ENCODE results near the gene KIDINS220. TPM values are rescaled to one million over a fixed set of nuclear protein-coding genes. Genes with fewer than 3 reads are reported as not detected.
"Not testable (repeated sequence)": the region's sequence is repeated elsewhere in the genome, so short reads cannot be mapped to it uniquely, and the experiment has no call there.

The KIDINS220 gene
- total RNA-seq, 2 donors from 2014 or later: 36.1 to 49.9 TPM

DNA sequence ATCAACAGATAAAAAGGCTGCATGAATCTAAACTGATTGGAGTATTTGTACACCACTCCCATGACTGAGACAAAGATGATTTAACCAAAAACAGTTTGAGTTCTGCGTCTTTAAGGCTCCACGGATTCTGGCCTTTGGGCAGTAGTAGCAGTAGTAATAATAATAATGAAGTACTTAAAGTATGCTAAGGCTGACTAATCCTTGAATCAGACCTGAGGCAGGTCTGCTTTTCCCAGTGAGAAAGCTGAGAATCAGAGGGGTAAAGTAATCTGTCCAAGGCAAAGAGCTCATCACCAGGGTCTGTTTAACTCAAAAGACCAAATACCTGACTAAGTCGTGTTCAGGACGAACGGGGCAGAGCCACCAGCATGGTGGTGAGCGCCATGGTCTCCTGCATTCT is 94.2 kb downstream of the KIDINS220 start:
- TF ChIP-seq, protein P1, sequence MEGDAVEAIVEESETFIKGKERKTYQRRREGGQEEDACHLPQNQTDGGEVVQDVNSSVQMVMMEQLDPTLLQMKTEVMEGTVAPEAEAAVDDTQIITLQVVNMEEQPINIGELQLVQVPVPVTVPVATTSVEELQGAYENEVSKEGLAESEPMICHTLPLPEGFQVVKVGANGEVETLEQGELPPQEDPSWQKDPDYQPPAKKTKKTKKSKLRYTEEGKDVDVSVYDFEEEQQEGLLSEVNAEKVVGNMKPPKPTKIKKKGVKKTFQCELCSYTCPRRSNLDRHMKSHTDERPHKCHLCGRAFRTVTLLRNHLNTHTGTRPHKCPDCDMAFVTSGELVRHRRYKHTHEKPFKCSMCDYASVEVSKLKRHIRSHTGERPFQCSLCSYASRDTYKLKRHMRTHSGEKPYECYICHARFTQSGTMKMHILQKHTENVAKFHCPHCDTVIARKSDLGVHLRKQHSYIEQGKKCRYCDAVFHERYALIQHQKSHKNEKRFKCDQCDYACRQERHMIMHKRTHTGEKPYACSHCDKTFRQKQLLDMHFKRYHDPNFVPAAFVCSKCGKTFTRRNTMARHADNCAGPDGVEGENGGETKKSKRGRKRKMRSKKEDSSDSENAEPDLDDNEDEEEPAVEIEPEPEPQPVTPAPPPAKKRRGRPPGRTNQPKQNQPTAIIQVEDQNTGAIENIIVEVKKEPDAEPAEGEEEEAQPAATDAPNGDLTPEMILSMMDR (IDR thresholded peaks at IDR 0.05): no peak
- Histone ChIP-seq H3K36me3 (peaks cover 27% of the 10 kb centered on the region), H3K9me3 (no peaks in the 10 kb centered on the region), H3K4me1 (no peaks in the 10 kb centered on the region), H3K27ac (no peak overlapping the region), H3K4me3 (no peak overlapping the region), H3K27me3 (no peaks in the 10 kb centered on the region)
- DNase-seq (ENCODE audit: low spot score): no peak

DNA sequence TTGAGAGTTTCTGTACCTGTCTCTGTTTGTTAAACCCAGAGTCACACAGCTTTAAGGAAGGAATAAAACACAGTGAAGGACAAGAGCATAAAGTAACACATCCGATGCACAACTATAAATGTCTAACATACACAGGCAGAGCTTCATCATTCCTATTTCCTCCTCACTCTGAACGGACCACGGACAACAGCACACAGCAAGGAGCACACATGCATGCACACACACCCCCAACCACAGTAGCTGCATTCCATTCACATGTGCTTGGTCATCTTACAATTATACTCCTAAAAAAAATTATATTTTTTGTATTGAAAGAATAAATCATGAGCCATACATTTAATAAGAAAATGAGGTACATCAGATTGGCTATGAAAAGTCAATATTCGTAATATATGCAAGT is 97.3 kb downstream of the KIDINS220 start:
- H3K27me3 ChIP-seq: no peaks in the 10 kb centered on the region
- TF ChIP-seq, protein P1 (IDR thresholded peaks at IDR 0.05): no peak
- DNase-seq (ENCODE audit: low spot score): no peak
- H3K4me1 ChIP-seq: no peaks in the 10 kb centered on the region
- no peak overlapping the region for H3K27ac ChIP-seq
- no peak overlapping the region for H3K4me3 ChIP-seq
- H3K36me3 ChIP-seq: peaks cover 30% of the 10 kb centered on the region
- H3K9me3 ChIP-seq: no peaks in the 10 kb centered on the region

DNA sequence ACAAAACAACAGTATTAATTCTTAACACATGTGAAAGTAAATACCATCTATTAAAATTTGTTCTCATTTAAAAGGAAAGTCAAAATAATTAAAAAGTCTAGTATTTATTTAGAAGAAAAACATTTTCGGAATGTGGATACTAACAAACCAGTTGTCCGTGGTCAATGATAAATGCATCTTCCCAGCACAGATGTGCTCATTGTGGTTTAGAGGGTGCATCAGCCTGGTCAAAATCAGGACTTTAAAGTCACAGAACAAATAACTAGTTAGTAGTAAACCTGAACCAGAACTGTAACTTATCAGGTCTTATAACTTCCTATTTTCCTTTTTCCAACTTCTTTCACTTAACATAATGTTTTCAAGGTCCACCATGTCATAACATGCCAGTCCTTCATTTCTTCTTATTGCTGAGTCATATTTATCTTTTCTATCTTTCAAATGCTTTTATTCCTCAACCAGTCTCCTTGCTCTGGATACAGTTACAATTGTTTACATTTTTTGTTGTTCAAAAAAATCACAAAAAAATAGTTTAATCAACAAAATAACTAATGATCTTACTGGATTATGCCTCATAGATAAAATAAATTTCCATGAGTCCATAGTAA is 99.7 kb downstream of the KIDINS220 start:
- no peak overlapping the region for H3K4me3 ChIP-seq
- DNase-seq (ENCODE audit: low spot score): no peak
- peaks cover 44% of the 10 kb centered on the region for H3K36me3 ChIP-seq
- no peaks in the 10 kb centered on the region for H3K27me3 ChIP-seq
- TF ChIP-seq, protein P1 (IDR thresholded peaks at IDR 0.05): no peak
- H3K4me1 ChIP-seq: no peaks in the 10 kb centered on the region
- no peaks in the 10 kb centered on the region for H3K9me3 ChIP-seq
- H3K27ac ChIP-seq: no peak overlapping the region

DNA sequence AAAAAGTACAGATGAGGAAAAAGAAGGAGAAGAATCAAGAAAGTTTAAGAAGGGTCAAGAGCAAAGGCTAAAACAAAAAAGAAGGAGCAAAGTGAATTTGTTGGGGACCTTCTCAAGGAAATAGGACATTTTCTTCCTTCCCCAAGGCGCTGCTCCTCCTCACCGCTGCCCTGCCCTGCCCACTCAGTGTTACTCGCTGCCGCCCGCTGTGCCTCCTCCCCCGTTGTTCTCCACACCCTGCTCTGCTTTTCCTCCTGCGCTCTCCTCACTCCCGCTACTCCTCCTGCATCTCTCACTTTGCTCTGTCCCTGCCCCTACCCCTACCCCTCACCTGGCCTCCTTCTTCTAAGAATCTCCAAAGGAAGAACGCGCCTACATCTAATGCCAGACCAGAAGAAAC is 104.8 kb downstream of the KIDINS220 start:
- Histone ChIP-seq H3K4me3 (no peak overlapping the region), H3K36me3 (peaks cover 62% of the 10 kb centered on the region), H3K9me3 (no peaks in the 10 kb centered on the region), H3K4me1 (peaks cover 0 to 7% of the 10 kb centered on the region in 2 donors), H3K27me3 (no peaks in the 10 kb centered on the region), H3K27ac (no peak overlapping the region)
- TF ChIP-seq, protein P1 (IDR thresholded peaks at IDR 0.05): no peak
- DNase-seq (ENCODE audit: low spot score): no peak

DNA sequence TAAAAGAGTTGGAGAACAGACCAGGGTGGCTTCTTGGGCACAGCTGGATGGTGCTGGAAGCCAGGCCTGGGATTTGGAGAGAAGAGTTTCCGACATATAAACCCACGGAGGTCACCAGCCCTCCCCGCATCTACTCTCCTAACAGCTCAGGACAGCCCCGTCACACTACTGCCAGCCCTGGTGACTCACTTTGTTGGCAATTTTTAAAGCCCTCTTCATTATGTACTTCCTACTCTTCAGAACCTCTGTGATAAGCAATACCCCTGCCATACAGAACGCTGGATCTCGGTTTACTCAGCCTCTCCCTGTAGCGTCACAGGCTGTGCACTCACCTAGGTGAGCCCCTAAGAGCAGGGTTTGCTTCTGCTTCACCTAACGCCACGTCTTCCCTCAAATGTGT is 107.5 kb downstream of the KIDINS220 start:
- no peak for DNase-seq (ENCODE audit: low spot score)
- no peak overlapping the region for H3K4me3 ChIP-seq
- TF ChIP-seq, protein P1 (IDR thresholded peaks at IDR 0.05): no peak
- no peaks in the 10 kb centered on the region for H3K9me3 ChIP-seq
- peak overlapping the region in 1 of 2 donors; percentile 22 for H3K27ac ChIP-seq
- H3K27me3 ChIP-seq: no peaks in the 10 kb centered on the region
- peaks cover 0 to 7% of the 10 kb centered on the region in 2 donors for H3K4me1 ChIP-seq
- H3K36me3 ChIP-seq: peaks cover 50% of the 10 kb centered on the region

DNA sequence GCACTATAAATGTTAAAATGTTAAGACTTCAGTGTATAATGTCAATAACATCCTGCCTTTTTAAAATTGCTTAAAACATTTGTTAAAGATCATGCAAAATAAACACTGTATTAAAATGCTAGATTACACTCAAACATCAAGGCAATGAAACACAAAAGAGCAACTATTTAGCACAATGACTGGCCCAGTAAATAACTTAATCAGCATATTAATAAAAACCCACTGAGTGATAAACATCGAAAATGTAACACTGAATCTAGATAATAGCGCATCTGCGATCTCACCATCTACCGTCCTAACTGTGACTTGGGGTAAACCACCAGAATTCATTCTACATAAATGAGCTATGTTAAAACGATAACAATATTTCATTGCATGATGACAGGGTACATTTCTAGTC is 108.3 kb downstream of the KIDINS220 start:
- DNase-seq (ENCODE audit: low spot score); H3K4me3 ChIP-seq; H3K4me1 ChIP-seq; H3K27me3 ChIP-seq; H3K27ac ChIP-seq; H3K9me3 ChIP-seq: not testable (repeated sequence)
- H3K36me3 ChIP-seq: peaks cover 41% of the 10 kb centered on the region

Measured in right atrium auricular region (tissue), 2 donors.